Erythroblast (primary cell): Measurements from ENCODE around the gene SLC1A7.

Experiments used
- GATA1 ChIP-seq: IDR thresholded peaks from 2 replicates; pipeline ENCODE4 v1.6.1; 2011; ENCODE audit warnings: low read depth, mild to moderate bottlenecking, control low read depth, low read length, moderate library complexity
- POLR2A ChIP-seq: IDR thresholded peaks from 2 replicates; pipeline ENCODE4 v1.6.1; 2011; ENCODE audit warnings: mild to moderate bottlenecking, low read length

DNA sequence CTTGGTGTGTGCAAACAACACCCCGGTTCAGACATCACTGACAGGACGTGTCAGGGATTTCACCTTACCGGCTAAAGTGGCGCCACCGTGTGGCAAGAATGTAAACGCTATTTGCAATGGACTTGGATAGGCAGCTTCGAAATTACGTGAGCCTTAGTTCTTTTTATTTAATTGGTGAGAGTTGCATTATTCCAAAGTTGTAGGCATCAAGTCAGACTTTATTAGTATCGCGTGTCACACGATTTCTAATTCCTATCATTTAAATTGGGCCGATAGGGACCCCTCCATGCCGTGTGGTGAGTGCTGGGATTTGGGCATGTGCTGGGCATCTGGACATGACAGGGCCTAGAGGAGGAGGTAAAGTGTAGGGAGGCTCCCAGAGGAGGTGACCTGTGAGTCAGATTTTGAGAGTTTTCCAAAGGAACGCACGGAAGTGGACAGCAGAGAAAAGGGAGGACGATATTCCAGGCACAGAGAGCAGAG is 39.7 kb upstream of the SLC1A7 start:
- no peak for TF ChIP-seq POLR2A
- TF ChIP-seq GATA1, result no peak
